Lung (tissue), 12 donors: ENCODE results near the gene HGS. TPM values are rescaled to one million over a fixed set of nuclear protein-coding genes. Genes with fewer than 3 reads are reported as not detected.

Experiments
- ATAC-seq: fragments of 200-7000 bp; cut with Tn5 transposase; one replicate; pipeline ENCODE4 v1.9.1; 2020; ENCODE audit warnings: moderate number of reproducible peaks; ENCODE audit not compliant: insufficient read depth, low FRiP score
- DNase-seq, 3 donors: peaks; one replicate each; pipeline ENCODE4 v3.0.0-alpha.2; 2013 to 2017
- H3K27ac ChIP-seq, 2 donors: one replicate each; pipeline ENCODE4 v1.5.1; 2013; ENCODE audit warnings: mild to moderate bottlenecking in 2 of 2, moderate library complexity in 2 of 2, control low read depth in 1 of 2, inconsistent platforms in 1 of 2, low read depth in 1 of 2, low read length in 1 of 2
- H3K27me3 ChIP-seq, 3 donors: one replicate each; pipeline ENCODE4 v1.5.1; 2013; ENCODE audit warnings: low read length in 2 of 3; ENCODE audit not compliant: control insufficient read depth in 3 of 3, insufficient read depth in 3 of 3
- H3K36me3 ChIP-seq, 4 donors: one replicate each; pipeline ENCODE4 v1.5.1; 2013; ENCODE audit warnings: low read length in 4 of 4, mild to moderate bottlenecking in 1 of 4, moderate library complexity in 1 of 4; ENCODE audit not compliant: control insufficient read depth in 4 of 4, insufficient read depth in 4 of 4
- H3K4me1 ChIP-seq, 5 donors: one replicate each; pipeline ENCODE4 v1.5.1; 2013; ENCODE audit warnings: low read length in 5 of 5, mild to moderate bottlenecking in 2 of 5, moderate library complexity in 1 of 5; ENCODE audit not compliant: control insufficient read depth in 5 of 5, insufficient read depth in 5 of 5
- H3K4me3 ChIP-seq: one replicate; pipeline ENCODE4 v1.5.1; 2013; ENCODE audit warnings: mild to moderate bottlenecking, control low read depth, moderate library complexity
- H3K9ac ChIP-seq, 2 donors: one replicate each; pipeline ENCODE4 v1.5.1; 2013; ENCODE audit warnings: low read length in 2 of 2, control low read depth in 1 of 2; ENCODE audit not compliant: insufficient read depth in 1 of 2
- H3K9me3 ChIP-seq, 4 donors: one replicate each; pipeline ENCODE4 v1.5.1; 2013; ENCODE audit warnings: low read length in 3 of 4, mild to moderate bottlenecking in 1 of 4, moderate library complexity in 1 of 4; ENCODE audit not compliant: control insufficient read depth in 4 of 4, insufficient read depth in 3 of 4
- CTCF ChIP-seq: IDR thresholded peaks from 2 replicates; pipeline ENCODE4 v1.5.1; 2012; ENCODE audit warnings: mild to moderate bottlenecking; ENCODE audit errors: control extremely low read depth, extremely low read depth
- WGBS, 2 donors: extraction: QIAGEN DNeasy Blood & Tissue Kit; methylation state at CpG; one replicate each; pipeline ENCODE4 v1.1.7; 2013; 5-methylcytosine and 5-hydroxymethylcytosine counted together
- polyA plus RNA-seq, 2 donors: library from polyadenylated mRNA; stranded (reverse); fragments of 200-250 nt; gene quantifications; one replicate each; pipeline ENCODE4 v1.2.1, GENCODE V29; 2013
- total RNA-seq, 2 donors: library from RNA; depleted of rRNA in 1 of 2; stranded (reverse); fragments of >200 nt in 1 of 2; gene quantifications; one replicate each; pipeline ENCODE4 v1.2.1, GENCODE V29; 2014 to 2021
- donor health status: control.
- donor health status: control.
- donor health status: Bipolar disorder and iron deficiency.
- donor health status: healthy.
- donor health status: DM: yes; HTN: yes; CAD: no.

HGS gene
- total and polyA plus RNA-seq, 4 donors, result 51.5 to 128 (median 108) TPM

GRCh38 chr17:81656118-81656743, 27.6 kb upstream of the HGS start, which contains the start of gene PDE6G:
PDE6G (minus strand) TSS chr17:81656542; CDS start chr17:81653305, 3,237 bp downstream.
- Histone ChIP-seq H3K9ac (no peak within 1 kb of the TSS), H3K9me3 (no peaks in the 10 kb centered on the region), H3K27me3 (peaks cover 0 to 2% (median 0%) of the 10 kb centered on the region in 3 donors), H3K36me3 (no peaks in the 10 kb centered on the region), H3K4me1 (peaks cover 0 to 9% (median 0%) of the 10 kb centered on the region in 5 donors), H3K4me3 (no peak within 1 kb of the TSS), H3K27ac (no peak within 1 kb of the TSS)
- DNase-seq (no peak), ATAC-seq (no peak)
- WGBS, 2 donors, result 85 to 89% methylated on average over 15 of the region's 15 CpGs
- no peak for TF ChIP-seq CTCF

GRCh38 chr17:81656835-81657234, 27.0 kb upstream of the HGS start:
- H3K4me3 ChIP-seq, result no peak overlapping the region
- no peak overlapping the region for H3K9ac ChIP-seq
- peaks cover 0 to 9% (median 0%) of the 10 kb centered on the region in 5 donors for H3K4me1 ChIP-seq
- peak in 1 of 3 donors; percentile 14 for DNase-seq
- no peak overlapping the region for H3K27ac ChIP-seq
- 53 to 57% methylated on average over 4 of the region's 4 CpGs for WGBS, 2 donors
- TF ChIP-seq CTCF, result no peak
- no peaks in the 10 kb centered on the region for H3K9me3 ChIP-seq
- H3K36me3 ChIP-seq, result no peaks in the 10 kb centered on the region
- H3K27me3 ChIP-seq, result peaks cover 0 to 1% (median 0%) of the 10 kb centered on the region in 3 donors
- no peak for ATAC-seq

- DNase-seq (peak in 1 of 3 donors; percentile 6), ATAC-seq (no peak)
- Histone ChIP-seq H3K27me3 (no peaks in the 10 kb centered on the region), H3K36me3 (no peaks in the 10 kb centered on the region), H3K4me3 (no peak overlapping the region), H3K4me1 (no peaks in the 10 kb centered on the region), H3K27ac (peak overlapping the region in 1 of 2 donors; percentile 32), H3K9ac (no peak overlapping the region), H3K9me3 (no peaks in the 10 kb centered on the region)
- WGBS, 2 donors, result 72 to 76% methylated on average over 5 of the region's 5 CpGs
- no peak for TF ChIP-seq CTCF
Observed at GRCh38 chr17:81659038-81659437, 24.8 kb upstream of the HGS start.
